Left ventricle myocardium inferior (tissue), 1 donor: Measurements from ENCODE around the gene RSPH1. TPM values are rescaled to one million over a fixed set of nuclear protein-coding genes. Genes with fewer than 3 reads are reported as not detected.

ENCODE experiments used
- DNase-seq: peaks from one replicate; pipeline ENCODE4 v3.0.0-alpha.2; 2020
- H3K27ac ChIP-seq: fragments of 200-600 bp; replicated peaks from 2 replicates; pipeline ENCODE4 v1.8.0; 2021
- H3K27me3 ChIP-seq: fragments of 200-600 bp; 2 replicates; pipeline ENCODE4 v1.8.0; 2021; ENCODE audit warnings: low read depth
- H3K36me3 ChIP-seq: fragments of 200-600 bp; 2 replicates; pipeline ENCODE4 v1.8.0; 2021
- H3K4me1 ChIP-seq: fragments of 200-600 bp; 2 replicates; pipeline ENCODE4 v1.8.0; 2021
- H3K4me3 ChIP-seq: fragments of 200-600 bp; 2 replicates; pipeline ENCODE4 v1.8.0; 2021; ENCODE audit warnings: mild to moderate bottlenecking, moderate library complexity
- H3K9me3 ChIP-seq: fragments of 200-600 bp; replicated peaks from 2 replicates; pipeline ENCODE4 v1.8.0; 2021
- intact Hi-C: fragments of 100-400 bp; cut with micrococcal nuclease; formaldehyde crosslinking; loops from one replicate; pipeline ENCODE4 v1.11.0; 2022
- total RNA-seq: library from RNA; stranded (reverse); fragmentation: NEBNext Ultra II Directional; extraction: Animal tissue kit (Norgen Biotek cat#: 25700); gene quantifications from one replicate; pipeline ENCODE4 v1.2.1, GENCODE V29; 2021
- TF ChIP-seq, protein P1 (sequence below): fragments of 200-600 bp; IDR thresholded peaks from 2 replicates; pipeline ENCODE4 v1.8.0; 2021; ENCODE audit warnings: antibody characterized with exemption, mild to moderate bottlenecking, borderline replicate concordance
- donor health status: DM: no; HTN: yes; CAD: no; lungs with severe emphysema.

The RSPH1 gene
- total RNA-seq, 1 donor from 2014 or later = not detected

GRCh38 chr21:42490720-42491119 is 5.3 kb downstream of the RSPH1 start:
- TF ChIP-seq, protein P1, sequence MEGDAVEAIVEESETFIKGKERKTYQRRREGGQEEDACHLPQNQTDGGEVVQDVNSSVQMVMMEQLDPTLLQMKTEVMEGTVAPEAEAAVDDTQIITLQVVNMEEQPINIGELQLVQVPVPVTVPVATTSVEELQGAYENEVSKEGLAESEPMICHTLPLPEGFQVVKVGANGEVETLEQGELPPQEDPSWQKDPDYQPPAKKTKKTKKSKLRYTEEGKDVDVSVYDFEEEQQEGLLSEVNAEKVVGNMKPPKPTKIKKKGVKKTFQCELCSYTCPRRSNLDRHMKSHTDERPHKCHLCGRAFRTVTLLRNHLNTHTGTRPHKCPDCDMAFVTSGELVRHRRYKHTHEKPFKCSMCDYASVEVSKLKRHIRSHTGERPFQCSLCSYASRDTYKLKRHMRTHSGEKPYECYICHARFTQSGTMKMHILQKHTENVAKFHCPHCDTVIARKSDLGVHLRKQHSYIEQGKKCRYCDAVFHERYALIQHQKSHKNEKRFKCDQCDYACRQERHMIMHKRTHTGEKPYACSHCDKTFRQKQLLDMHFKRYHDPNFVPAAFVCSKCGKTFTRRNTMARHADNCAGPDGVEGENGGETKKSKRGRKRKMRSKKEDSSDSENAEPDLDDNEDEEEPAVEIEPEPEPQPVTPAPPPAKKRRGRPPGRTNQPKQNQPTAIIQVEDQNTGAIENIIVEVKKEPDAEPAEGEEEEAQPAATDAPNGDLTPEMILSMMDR = no peak
- Histone ChIP-seq H3K27me3 (peaks cover 25% of the 10 kb centered on the region), H3K4me1 (peaks cover 5% of the 10 kb centered on the region), H3K36me3 (no peaks in the 10 kb centered on the region), H3K27ac (no peak overlapping the region), H3K4me3 (no peak overlapping the region), H3K9me3 (no peaks in the 10 kb centered on the region)
- intact Hi-C loops = no loop called here
- no peak for DNase-seq

GRCh38 chr21:42489991-42490390 is 6.0 kb downstream of the RSPH1 start:
- H3K27me3 ChIP-seq = peaks cover 27% of the 10 kb centered on the region
- H3K36me3 ChIP-seq = no peaks in the 10 kb centered on the region
- TF ChIP-seq, protein P1 = no peak
- H3K27ac ChIP-seq = no peak overlapping the region
- intact Hi-C loops = no loop called here
- no peak overlapping the region for H3K4me3 ChIP-seq
- no peaks in the 10 kb centered on the region for H3K4me1 ChIP-seq
- H3K9me3 ChIP-seq = no peaks in the 10 kb centered on the region
- DNase-seq = no peak

DNA sequence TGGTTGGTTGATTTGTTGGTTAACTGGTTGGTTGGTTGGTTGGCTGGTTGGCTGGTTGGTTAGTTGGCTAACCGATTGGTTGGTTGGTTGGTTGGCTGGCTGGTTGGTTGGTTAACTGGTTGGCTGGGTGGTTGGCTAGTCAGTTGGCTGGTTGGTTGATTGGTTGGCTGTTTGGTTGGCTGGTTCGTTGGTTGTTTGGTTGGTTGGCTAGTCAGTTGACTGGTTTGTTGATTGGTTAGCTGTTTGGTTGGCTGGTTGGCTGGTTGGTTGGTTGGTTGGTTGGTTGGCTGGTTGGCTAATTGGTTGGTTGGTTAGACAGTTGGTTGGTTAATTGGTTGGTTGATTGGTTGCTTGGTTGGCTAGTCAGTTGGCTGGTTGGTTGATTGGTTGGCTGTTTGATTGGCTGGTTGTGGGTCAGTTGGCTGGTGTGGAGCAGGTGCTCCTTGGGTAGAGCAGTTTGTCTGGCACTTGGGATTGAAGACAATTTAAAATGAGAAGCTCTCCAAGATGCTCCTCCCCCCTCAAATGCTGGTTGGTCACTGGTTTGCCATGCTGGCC is 6.9 kb downstream of the RSPH1 start:
- DNase-seq = no peak
- TF ChIP-seq, protein P1 = no peak
- no peaks in the 10 kb centered on the region for H3K9me3 ChIP-seq
- H3K27ac ChIP-seq = no peak overlapping the region
- no peak overlapping the region for H3K4me3 ChIP-seq
- H3K4me1 ChIP-seq = no peaks in the 10 kb centered on the region
- peaks cover 27% of the 10 kb centered on the region for H3K27me3 ChIP-seq
- intact Hi-C loops = no loop called here
- H3K36me3 ChIP-seq = no peaks in the 10 kb centered on the region

DNA sequence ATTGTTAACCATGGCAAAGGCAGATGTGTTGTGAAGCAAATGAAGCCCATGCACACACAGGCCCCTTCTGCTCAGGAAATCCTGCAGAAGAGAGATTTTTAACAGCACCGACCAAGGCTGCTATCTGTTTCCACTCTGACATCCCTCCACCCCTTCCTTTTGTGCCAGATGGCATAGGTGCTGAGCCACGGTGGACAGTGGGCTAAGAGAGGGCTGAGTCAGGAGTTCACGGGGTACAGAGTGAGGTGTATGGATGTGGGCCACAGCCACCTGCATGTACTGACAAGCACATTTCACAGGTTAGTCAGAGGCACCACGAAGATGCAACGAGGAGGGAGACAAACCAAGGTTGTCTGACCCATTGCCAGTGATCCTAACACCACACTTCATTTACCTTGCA is 9.5 kb downstream of the RSPH1 start:
- TF ChIP-seq, protein P1 = no peak
- no peak overlapping the region for H3K4me3 ChIP-seq
- H3K27ac ChIP-seq = no peak overlapping the region
- H3K36me3 ChIP-seq = no peaks in the 10 kb centered on the region
- no peaks in the 10 kb centered on the region for H3K9me3 ChIP-seq
- DNase-seq = no peak
- no peaks in the 10 kb centered on the region for H3K4me1 ChIP-seq
- intact Hi-C loops = no loop called here
- H3K27me3 ChIP-seq = peaks cover 27% of the 10 kb centered on the region

- Histone ChIP-seq H3K27ac (no peak overlapping the region), H3K27me3 (peaks cover 27% of the 10 kb centered on the region), H3K4me1 (no peaks in the 10 kb centered on the region), H3K9me3 (no peaks in the 10 kb centered on the region), H3K4me3 (no peak overlapping the region), H3K36me3 (no peaks in the 10 kb centered on the region)
- no peak for DNase-seq
- TF ChIP-seq, protein P1 = no peak
- intact Hi-C loops = no loop called here
These were observed 10.0 kb downstream of the RSPH1 start for GRCh38 chr21:42486072-42486471.
